ENCODE measurements around the gene OBSL1. TPM values are rescaled to one million over a fixed set of nuclear protein-coding genes. Genes with fewer than 3 reads are reported as not detected.

Gene OBSL1
- total RNA-seq: 10 to 100 TPM; 52.6 to 55.7 TPM

DNA sequence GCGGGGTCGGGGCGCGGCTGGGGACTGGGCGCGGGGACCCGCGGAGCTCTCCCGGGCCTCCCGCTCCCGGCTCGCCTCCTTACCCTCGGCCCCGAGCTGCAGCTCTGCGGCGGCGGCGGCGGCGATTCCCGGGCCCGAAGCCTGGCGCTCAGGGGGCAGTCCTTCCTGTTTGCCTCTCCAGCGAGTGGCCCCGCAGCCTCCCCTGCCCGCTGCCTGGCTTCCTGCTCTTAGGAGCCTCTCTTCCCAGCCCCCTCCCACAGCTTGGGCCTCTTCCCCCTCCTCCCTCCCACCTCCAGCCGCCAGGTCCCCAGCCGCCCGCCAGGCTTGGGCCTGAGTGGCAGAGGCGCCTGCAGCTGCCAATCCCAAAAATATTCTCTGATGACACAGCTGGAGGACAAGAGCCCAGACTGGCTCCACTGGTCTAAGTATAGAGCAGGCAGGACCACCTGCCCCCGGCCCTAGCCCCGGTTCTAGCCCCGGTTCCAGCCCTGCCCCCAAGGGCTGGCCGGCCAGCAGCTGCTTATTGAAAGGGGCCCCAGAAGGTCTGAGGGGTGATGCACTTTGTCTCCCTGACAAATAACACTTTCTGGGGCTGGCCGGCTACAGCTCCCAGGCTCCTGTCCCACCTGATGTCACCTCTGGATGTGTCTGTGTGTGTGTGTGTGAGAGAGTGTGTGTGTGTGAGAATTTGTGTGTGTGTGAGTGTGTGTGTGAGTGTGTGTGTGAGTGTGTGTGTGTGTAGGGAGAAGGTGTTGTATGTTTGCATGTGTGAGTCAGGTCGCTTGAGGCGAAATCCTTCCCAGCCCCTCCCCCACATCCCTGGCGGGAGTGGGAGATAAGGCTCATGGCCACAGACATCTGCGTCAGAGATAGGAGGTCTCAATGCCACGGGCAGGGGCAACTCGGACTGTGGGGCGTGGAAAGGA lies at the start of gene OBSL1:
OBSL1 (minus strand) TSS at position 229 of the 926 bp plus-strand sequence. CDS start 307 bp downstream, outside the sequence.

DNA sequence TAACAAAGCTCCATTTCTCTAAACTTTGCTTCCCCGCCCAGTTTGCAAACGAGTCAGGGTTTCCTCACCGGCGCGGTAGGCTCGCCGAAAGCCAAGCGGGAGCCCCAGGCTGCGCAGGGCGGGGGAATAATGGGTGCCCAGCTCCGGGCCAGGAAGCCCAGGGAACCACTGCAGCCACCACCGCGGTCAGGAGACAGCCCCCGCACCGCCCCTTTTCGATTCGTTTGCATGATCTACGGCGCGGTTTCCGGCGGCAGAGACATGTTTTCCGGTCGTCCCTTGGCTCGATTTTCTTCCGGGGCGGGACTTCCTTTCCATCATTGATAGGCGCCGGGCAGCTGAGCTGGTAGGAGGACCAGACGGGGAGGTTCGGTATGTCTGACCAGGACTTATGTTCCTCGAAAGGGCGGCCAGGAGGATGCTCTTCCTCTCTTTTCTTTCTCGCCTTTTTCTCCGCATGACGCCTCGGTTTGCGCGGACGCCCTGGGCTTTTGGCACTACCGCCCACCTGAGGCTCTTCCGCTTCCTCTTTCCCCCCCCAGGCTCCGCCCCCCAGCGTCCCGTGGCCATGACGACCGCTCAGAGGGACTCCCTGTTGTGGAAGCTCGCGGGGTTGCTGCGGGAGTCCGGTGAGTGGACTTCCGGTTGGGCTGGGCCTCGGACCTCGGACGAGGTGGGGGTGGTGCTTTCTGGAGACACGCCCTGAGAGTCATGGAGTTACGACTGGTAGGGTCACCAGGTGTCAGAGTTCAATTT lies 26.4 kb upstream of the OBSL1 start, which contains the start of gene STK11IP:
STK11IP (plus strand) TSS at position 306 of the 756 bp plus-strand sequence; CDS start at position 569, 263 bp downstream.

DNA sequence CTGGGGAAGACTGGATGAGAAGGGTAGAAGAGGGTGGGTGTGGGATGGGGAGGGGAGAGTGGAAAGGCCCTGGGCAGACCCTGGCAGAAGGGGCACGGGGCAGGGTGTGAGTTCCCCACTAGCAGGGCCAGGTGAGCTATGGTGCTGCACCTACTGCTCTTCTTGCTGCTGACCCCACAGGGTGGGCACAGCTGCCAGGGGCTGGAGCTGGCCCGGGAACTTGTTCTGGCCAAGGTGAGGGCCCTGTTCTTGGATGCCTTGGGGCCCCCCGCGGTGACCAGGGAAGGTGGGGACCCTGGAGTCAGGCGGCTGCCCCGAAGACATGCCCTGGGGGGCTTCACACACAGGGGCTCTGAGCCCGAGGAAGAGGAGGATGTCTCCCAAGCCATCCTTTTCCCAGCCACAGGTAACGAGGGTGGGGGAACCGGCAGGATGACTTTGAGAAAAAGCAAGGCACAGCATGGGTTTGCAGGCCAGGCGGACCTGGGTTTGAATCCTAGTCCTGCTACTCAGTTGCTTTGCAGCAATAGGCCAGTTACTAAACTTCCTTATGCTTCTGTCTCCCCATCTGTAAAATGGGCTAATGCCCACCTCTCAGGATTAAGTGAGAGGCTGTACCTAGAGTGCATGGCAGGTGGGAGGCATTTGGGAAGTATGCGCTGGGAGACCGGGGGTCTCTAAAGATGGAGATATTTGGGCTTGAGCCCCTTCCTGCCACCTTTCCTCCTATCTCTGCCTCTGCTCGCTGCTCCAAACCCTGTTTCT lies 1.1 kb upstream of the OBSL1 start, which contains the start of gene INHA:
INHA (plus strand) TSS at position 74 of the 765 bp plus-strand sequence; CDS start at position 139, 65 bp downstream.

DNA sequence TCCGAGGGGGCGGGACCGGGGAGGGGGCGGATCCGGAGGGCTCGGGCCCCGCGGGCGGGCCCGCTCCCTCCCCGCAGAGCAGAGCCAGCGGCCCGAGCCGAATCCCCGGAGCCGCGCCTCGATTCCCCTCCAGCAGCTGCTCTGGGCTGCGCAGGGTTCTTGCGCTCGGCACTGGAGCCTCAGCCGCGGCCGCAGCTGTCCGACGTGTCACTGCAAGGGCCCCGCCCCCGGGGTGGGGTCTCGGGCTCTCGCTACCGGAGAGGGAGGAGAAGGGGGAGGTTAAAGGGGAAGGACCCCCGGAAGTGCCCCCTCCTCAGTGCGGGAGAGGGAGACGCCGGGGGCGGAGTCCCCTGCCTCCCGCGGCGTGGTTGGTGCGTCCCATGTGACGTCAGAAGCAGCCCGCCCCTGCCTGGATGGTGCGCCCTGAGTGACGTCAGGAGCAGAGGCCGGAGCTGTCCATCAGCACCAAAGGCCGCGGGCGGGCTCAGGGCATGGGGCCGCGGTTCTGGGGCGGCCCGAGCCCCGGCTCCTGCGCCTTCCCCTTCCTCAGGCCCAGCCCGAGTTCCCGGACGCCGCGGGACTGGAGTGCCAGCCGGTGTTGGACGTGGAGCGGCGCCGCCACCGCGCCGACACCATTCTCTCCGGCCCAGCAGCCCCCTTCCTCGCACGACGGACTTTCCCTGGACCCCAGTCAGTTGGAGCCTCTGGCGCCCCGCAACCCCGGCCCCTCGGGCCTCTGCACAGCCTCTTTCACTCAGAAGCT lies 27.6 kb downstream of the OBSL1 start, which contains the start of the genes CHPF and TMEM198:
CHPF (minus strand) TSS at position 214 of the 763 bp plus-strand sequence. CDS start 271 bp downstream, outside the sequence.
TMEM198 (plus strand) TSS at position 433 of the 763 bp plus-strand sequence. CDS start 700 bp downstream, outside the sequence.

DNA sequence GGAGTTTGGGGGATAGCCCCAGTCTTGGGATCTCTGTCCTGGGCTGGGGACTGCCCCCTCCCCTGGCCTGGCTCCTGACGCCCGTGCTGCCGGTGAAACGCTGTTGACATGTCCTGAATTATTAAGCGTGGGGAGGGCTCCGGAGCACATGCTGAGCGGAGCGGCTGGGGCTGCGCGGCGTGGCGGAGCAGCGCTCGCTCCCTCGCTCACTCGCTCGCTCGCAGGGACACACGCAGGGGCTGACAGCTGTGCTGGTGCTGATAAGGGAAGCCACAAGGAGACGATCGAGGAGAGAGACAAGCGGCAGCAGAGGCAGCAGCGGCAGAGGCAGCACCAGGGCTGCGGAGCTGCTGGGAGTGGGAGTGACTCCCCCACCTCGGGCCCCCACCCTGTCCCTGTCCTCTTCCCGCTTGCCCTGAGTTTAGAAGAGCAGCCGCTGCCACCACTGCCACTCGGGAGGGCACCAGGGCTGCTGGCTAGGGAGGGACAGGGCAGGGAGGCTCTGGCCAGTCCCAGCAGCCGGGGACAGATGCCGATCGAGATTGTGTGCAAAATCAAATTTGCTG lies 57.1 kb downstream of the OBSL1 start, which contains the start of gene ASIC4:
ASIC4 (plus strand) TSS at position 287 of the 566 bp plus-strand sequence; CDS start at position 530, 243 bp downstream.

Small RNAs within 50 kb of the gene (small RNA-seq; reads per million reads assigned to genes)
- gene MIR3132: 0 reads per million in 2 donors
- 0 to 0.04 reads per million in 2 donors for gene RN7SKP213

Other genes starting within 250 kb of the OBSL1 start
- gene RESP18, start 238.8 kb downstream of the OBSL1 start, total RNA-seq: not detected
- 10 to 100 TPM; 70.2 to 72.6 TPM for gene DNPEP, start 183.6 kb downstream of the OBSL1 start, total RNA-seq
- gene DES, start 153.2 kb downstream of the OBSL1 start, total RNA-seq: not detected
- under 1 TPM; under 0.01 to 0.33 TPM for gene SPEG, start 136.7 kb downstream of the OBSL1 start, total RNA-seq
- 10 to 100 TPM; 36.8 to 58.3 TPM for gene GMPPA, start 72.6 kb downstream of the OBSL1 start, total RNA-seq
- gene ASIC4, start 57.1 kb downstream of the OBSL1 start, total RNA-seq: not detected
- 100 to 1,000 TPM; 219 to 234 TPM for gene CHPF, start 27.7 kb downstream of the OBSL1 start, total RNA-seq
- gene TMEM198, start 27.5 kb downstream of the OBSL1 start, total RNA-seq: 1 to 10 TPM; 4.3 to 6.5 TPM
- under 1 TPM in 1 of 2 donors, not detected in 1; 0.34 TPM for gene INHA, start 771 bp upstream of the OBSL1 start, total RNA-seq
- 10 to 100 TPM; 15.0 to 19.6 TPM for gene STK11IP, start 26.3 kb upstream of the OBSL1 start, total RNA-seq
- gene SLC4A3, start 56.1 kb upstream of the OBSL1 start, total RNA-seq: 1 to 10 TPM; 3.3 to 4.1 TPM

Data from melanocyte of skin (primary cell).